RKO (cell line): Measurements from ENCODE around the gene EPHB6.
A peak's percentile ranks its signal among the peaks of the same experiment; 100 is the strongest.

Source experiments
- DNase-seq: peaks from one replicate; pipeline ENCODE4 v3.0.0-alpha.2; 2016; ENCODE audit warnings: low spot score

Gene EPHB6, protein sequence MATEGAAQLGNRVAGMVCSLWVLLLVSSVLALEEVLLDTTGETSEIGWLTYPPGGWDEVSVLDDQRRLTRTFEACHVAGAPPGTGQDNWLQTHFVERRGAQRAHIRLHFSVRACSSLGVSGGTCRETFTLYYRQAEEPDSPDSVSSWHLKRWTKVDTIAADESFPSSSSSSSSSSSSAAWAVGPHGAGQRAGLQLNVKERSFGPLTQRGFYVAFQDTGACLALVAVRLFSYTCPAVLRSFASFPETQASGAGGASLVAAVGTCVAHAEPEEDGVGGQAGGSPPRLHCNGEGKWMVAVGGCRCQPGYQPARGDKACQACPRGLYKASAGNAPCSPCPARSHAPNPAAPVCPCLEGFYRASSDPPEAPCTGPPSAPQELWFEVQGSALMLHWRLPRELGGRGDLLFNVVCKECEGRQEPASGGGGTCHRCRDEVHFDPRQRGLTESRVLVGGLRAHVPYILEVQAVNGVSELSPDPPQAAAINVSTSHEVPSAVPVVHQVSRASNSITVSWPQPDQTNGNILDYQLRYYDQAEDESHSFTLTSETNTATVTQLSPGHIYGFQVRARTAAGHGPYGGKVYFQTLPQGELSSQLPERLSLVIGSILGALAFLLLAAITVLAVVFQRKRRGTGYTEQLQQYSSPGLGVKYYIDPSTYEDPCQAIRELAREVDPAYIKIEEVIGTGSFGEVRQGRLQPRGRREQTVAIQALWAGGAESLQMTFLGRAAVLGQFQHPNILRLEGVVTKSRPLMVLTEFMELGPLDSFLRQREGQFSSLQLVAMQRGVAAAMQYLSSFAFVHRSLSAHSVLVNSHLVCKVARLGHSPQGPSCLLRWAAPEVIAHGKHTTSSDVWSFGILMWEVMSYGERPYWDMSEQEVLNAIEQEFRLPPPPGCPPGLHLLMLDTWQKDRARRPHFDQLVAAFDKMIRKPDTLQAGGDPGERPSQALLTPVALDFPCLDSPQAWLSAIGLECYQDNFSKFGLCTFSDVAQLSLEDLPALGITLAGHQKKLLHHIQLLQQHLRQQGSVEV

GRCh38 chr7:142854372-142855113, at the start of gene EPHB6:
TSS of gene EPHB6 (plus strand) at chr7:142855076. CDS start at chr7:142863228, 8,152 bp downstream.
- peak; percentile 41 for DNase-seq

- no peak for DNase-seq
These were observed 49.4 kb upstream of the EPHB6 start for GRCh38 chr7:142805350-142806021.

DNA sequence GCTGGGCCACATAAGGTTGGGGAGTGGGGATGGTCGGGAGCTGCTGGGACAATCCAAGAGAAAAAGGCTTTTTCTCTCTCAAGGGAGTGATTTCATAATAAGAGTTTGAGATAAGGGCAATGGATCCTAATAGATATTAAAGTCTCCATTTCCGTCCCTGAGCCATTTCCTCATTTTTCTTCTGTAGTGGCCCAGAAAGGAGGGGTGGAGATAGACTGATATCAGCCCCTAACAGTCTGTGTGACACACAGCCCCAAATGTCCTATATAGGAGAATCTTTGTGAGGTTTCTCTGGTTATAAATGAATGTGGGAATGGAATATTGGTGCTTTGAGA, 48.9 kb upstream of the EPHB6 start:
- no peak for DNase-seq

DNA sequence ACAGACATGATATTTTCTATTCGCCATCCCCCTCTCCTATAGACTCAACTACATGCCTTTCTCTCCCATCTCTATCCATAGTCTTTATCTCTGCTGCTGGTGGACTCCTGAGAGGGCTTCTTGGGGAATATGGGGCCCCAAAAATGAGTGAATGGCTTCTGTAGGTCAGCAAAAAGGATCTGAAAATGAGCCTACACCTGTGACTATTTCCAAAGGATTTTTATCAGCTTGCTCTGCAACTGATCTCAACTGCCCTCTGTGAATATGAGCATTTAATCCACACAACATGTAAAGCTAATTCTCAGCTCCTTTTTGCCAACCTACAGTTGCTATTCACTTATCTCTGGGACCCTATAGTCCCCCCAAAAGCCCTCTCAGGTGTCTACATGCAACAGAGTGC, 47.9 kb upstream of the EPHB6 start:
- DNase-seq = no peak

DNA sequence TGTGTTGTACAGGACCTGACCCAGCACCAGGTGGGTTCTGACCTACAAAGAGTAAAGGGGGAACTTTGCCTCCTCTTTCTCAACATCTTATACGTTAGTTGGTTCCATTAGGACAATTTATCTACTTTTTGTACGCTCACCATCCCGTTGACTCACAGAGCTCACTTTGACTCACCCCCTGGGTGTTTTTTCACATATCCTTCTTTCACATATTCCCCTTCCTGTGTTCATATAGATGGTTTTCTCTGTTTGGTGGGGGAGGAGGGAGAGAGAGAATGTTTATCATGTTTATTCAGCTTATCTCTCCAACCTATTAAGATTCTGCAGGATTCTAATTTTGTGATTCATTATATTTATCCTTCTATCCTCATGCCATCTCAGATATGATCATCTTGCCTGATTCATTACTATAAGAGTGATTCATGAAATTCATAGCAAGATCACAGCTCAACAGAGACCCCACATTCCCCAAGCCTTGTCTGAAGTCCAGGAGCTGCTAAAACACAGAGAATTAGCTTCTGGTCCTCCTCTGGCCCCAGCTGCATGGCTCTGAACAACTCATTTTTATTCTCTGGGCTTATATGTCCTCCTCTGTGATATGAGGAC, 46.9 kb upstream of the EPHB6 start:
- peak; percentile 47 for DNase-seq

- DNase-seq = no peak
These were observed 46.4 kb upstream of the EPHB6 start for GRCh38 chr7:142808461-142808801.

- DNase-seq = no peak
These were observed 45.9 kb upstream of the EPHB6 start for GRCh38 chr7:142808802-142809583.

DNA sequence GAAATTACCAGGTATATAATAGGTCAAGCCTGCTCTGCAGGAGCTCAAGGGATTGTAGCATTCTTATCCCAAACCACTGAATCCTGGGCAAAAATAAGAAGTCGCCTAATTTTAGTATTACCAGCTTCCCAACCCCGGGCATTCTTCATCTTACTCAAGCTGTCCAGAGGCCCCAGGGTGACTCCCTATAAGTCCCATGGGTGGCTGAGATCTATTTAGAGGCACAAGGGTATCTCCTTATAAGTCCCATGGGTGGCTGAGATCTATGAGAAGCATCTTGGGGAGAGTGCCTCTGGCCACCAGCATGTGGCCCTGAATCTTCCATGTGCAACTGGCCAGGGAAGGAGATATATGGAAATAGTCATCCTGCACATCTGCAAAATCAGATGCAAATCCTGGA, 45.2 kb upstream of the EPHB6 start:
- no peak for DNase-seq

- DNase-seq = peak; percentile 86
These were observed 43.6 kb upstream of the EPHB6 start for GRCh38 chr7:142811154-142811737.

- DNase-seq = no peak
These were observed 42.2 kb upstream of the EPHB6 start for GRCh38 chr7:142812437-142813215.

DNA sequence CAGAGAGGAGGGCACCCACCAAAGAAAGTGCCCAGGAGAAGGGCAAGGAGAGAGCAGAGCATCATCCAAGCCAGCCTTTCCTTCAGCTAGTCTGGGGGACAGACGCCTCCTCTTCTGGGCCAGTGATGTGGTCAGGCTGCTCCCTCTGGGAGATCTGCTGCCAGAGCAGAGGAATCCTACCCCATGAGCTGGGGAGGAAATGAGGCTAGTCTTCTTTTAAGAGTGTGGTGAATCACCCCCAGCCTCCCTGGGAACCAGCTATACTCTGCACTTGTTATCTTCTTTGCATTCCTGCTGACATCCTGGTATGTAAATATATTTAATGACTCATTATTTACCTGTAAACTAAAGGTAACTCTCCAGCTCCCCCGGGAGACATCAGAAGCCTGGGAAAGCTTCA, 41.6 kb upstream of the EPHB6 start:
- peak; percentile 47 for DNase-seq

DNA sequence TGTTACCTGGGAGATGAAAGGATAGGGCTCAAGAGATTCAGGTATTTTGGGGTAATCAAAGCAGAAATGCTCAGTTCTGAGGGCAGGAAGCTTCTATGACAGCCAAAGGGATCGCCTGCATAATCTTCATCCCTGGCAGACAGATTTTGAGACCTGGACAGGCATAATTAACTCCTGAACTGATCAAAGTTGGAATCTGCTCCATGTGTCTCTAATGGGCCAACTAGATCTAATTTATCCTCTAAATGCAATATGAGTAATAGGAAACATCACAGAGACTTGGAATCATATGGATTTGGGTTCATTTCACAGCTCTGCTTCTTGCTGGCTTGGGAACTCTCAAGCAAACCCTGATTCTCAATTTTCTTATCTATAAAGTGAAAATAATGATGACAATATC, 41.2 kb upstream of the EPHB6 start:
- DNase-seq = no peak

DNA sequence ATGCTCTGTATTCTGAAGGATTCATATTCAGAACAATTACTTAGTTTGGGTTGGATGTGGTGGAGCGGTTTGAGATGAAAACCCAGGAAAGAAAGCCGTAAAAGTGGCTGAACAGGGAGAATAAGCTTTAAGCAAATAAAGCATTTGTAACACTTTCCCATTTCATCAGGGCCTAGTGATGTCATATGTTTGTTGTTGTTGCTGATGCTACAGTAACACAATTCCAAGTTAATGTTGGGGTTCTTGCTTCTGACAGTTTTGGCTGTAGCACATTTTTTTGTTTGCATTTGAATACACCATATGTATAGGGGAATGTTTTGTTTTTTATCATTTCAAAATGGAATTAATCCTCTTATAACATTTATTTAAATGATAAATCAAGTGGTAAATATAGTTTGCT, 40.4 kb upstream of the EPHB6 start:
- DNase-seq = no peak

GRCh38 chr7:142815134-142815533, 39.7 kb upstream of the EPHB6 start:
- no peak for DNase-seq

- DNase-seq = no peak
These were observed 37.4 kb upstream of the EPHB6 start for GRCh38 chr7:142817506-142817905.

GRCh38 chr7:142819530-142819929, 35.3 kb upstream of the EPHB6 start:
- DNase-seq = no peak

DNA sequence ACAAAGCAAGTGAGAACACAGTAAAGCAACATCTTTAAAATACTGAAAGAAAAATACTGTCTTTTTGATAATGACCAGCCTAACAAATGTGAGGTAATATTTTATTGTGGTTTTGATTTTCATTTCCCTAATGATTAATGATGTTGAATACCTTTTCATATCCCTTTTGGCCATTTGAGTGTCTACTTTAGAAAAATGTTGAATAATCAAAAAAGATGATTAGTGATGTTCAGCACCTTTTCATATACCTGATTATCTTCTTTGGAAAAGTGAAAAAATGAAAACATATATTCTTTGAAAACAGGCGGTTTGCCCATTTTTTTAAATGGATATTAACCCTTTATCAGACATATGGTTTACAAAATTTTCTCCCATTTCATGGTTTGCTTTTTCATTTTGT, 32.2 kb upstream of the EPHB6 start:
- no peak for DNase-seq

GRCh38 chr7:142827951-142828500, 26.9 kb upstream of the EPHB6 start:
- DNase-seq = no peak

GRCh38 chr7:142832417-142832816, 22.5 kb upstream of the EPHB6 start:
- DNase-seq = no peak
